ENCODE measurements around the gene ACBD7.

The ACBD7 gene

GRCh38 chr10:15060638-15061037, 27.9 kb downstream of the ACBD7 start:
- Histone ChIP-seq H3K27ac (no peak overlapping the region), H3K4me1 (no peaks in the 10 kb centered on the region), H3K4me2 (no peak overlapping the region), H3K9me3 (peaks cover 30% of the 10 kb centered on the region), H3K27me3 (no peaks in the 10 kb centered on the region), H3K4me3 (no peak overlapping the region), H3K9ac (no peak overlapping the region), H4K20me1 (no peaks in the 10 kb centered on the region), H3K36me3 (no peaks in the 10 kb centered on the region)
- no peak for TF ChIP-seq Cebpa-rat (IDR thresholded peaks at IDR 0.05)

GRCh38 chr10:15059914-15060313, 28.7 kb downstream of the ACBD7 start:
- Histone ChIP-seq H3K4me2 (no peak overlapping the region), H3K9ac (no peak overlapping the region), H3K4me3 (no peak overlapping the region), H4K20me1 (no peaks in the 10 kb centered on the region), H3K27ac (no peak overlapping the region), H3K4me1 (no peaks in the 10 kb centered on the region), H3K27me3 (no peaks in the 10 kb centered on the region), H3K9me3 (peaks cover 24% of the 10 kb centered on the region), H3K36me3 (no peaks in the 10 kb centered on the region)
- TF ChIP-seq Cebpa-rat (IDR thresholded peaks at IDR 0.05) = no peak

- Histone ChIP-seq H3K36me3 (no peaks in the 10 kb centered on the region), H3K27ac (no peak overlapping the region), H3K4me1 (no peaks in the 10 kb centered on the region), H3K9me3 (peaks cover 33% of the 10 kb centered on the region), H3K27me3 (no peaks in the 10 kb centered on the region), H3K4me3 (no peak overlapping the region), H3K4me2 (no peak overlapping the region), H3K9ac (no peak overlapping the region), H4K20me1 (no peaks in the 10 kb centered on the region)
- no peak for TF ChIP-seq Cebpa-rat (IDR thresholded peaks at IDR 0.05)
These were observed 29.9 kb downstream of the ACBD7 start for GRCh38 chr10:15058689-15059088.

GRCh38 chr10:15053061-15053460, 35.5 kb downstream of the ACBD7 start:
- Histone ChIP-seq H4K20me1 (no peaks in the 10 kb centered on the region), H3K27me3 (no peaks in the 10 kb centered on the region), H3K4me1 (no peaks in the 10 kb centered on the region), H3K4me3 (no peak overlapping the region), H3K36me3 (no peaks in the 10 kb centered on the region), H3K27ac (no peak overlapping the region), H3K9me3 (peaks cover 15% of the 10 kb centered on the region), H3K4me2 (no peak overlapping the region), H3K9ac (no peak overlapping the region)
- no peak for TF ChIP-seq Cebpa-rat (IDR thresholded peaks at IDR 0.05)

GRCh38 chr10:15052121-15052520, 36.5 kb downstream of the ACBD7 start:
- Histone ChIP-seq H3K27ac (no peak overlapping the region), H3K4me3 (no peak overlapping the region), H4K20me1 (no peaks in the 10 kb centered on the region), H3K27me3 (no peaks in the 10 kb centered on the region), H3K4me1 (no peaks in the 10 kb centered on the region), H3K9me3 (peaks cover 15% of the 10 kb centered on the region), H3K36me3 (no peaks in the 10 kb centered on the region), H3K4me2 (no peak overlapping the region), H3K9ac (no peak overlapping the region)
- TF ChIP-seq Cebpa-rat (IDR thresholded peaks at IDR 0.05) = no peak

- Histone ChIP-seq H3K9ac (no peak overlapping the region), H3K4me2 (no peak overlapping the region), H3K4me3 (no peak overlapping the region), H3K4me1 (no peaks in the 10 kb centered on the region), H3K27ac (no peak overlapping the region), H3K9me3 (peaks cover 9% of the 10 kb centered on the region), H3K27me3 (no peaks in the 10 kb centered on the region), H3K36me3 (no peaks in the 10 kb centered on the region), H4K20me1 (no peaks in the 10 kb centered on the region)
- no peak for TF ChIP-seq Cebpa-rat (IDR thresholded peaks at IDR 0.05)
These were observed 39.0 kb downstream of the ACBD7 start for GRCh38 chr10:15049533-15049932.

- no peak overlapping the region for H3K27ac ChIP-seq
These were observed 42.0 kb downstream of the ACBD7 start for GRCh38 chr10:15046626-15047025.

GRCh38 chr10:15045380-15045779, 43.2 kb downstream of the ACBD7 start:
- H3K4me1 ChIP-seq = peaks cover 11% of the 10 kb centered on the region
- H3K27me3 ChIP-seq = no peaks in the 10 kb centered on the region
- no peak overlapping the region for H3K9ac ChIP-seq
- TF ChIP-seq Cebpa-rat (IDR thresholded peaks at IDR 0.05) = no peak
- H3K36me3 ChIP-seq = no peaks in the 10 kb centered on the region
- H3K9me3 ChIP-seq = peaks cover 11% of the 10 kb centered on the region
- H3K27ac ChIP-seq = no peak overlapping the region
- H4K20me1 ChIP-seq = no peaks in the 10 kb centered on the region
- no peak overlapping the region for H3K4me2 ChIP-seq
- H3K4me3 ChIP-seq = no peak overlapping the region

More at GRCh38 chr10:15046626-15047025, 42.0 kb downstream of the ACBD7 start:
- H3K27me3 ChIP-seq = no peaks in the 10 kb centered on the region
- peaks cover 8% of the 10 kb centered on the region for H3K9me3 ChIP-seq
- H3K4me1 ChIP-seq = no peaks in the 10 kb centered on the region
- no peak overlapping the region for H3K9ac ChIP-seq
- no peaks in the 10 kb centered on the region for H3K36me3 ChIP-seq
- no peak for TF ChIP-seq Cebpa-rat (IDR thresholded peaks at IDR 0.05)
- H3K4me3 ChIP-seq = no peak overlapping the region
- H4K20me1 ChIP-seq = no peaks in the 10 kb centered on the region
- H3K4me2 ChIP-seq = no peak overlapping the region

- Histone ChIP-seq H3K9me3 (peaks cover 25% of the 10 kb centered on the region), H3K9ac (no peak within 1 kb of the TSS), H3K27me3 (no peaks in the 10 kb centered on the region), H3K27ac (no peak within 1 kb of the TSS), H3K4me1 (peaks cover 19% of the 10 kb centered on the region), H3K4me2 (no peak within 1 kb of the TSS), H4K20me1 (no peaks in the 10 kb centered on the region), H3K36me3 (peaks cover 3% of the 10 kb centered on the region; the same call in 1 of the 2 replicates), H3K4me3 (no peak within 1 kb of the TSS)
- no peak for TF ChIP-seq Cebpa-rat (IDR thresholded peaks at IDR 0.05)
These were observed 44.9 kb downstream of the ACBD7 start, which contains the start of gene OLAH for GRCh38 chr10:15043674-15044073. OLAH (plus strand) TSS chr10:15043943; CDS start chr10:15047289, 3,346 bp downstream.

GRCh38 chr10:15038416-15038815, 50.2 kb downstream of the ACBD7 start:
- H3K4me2 ChIP-seq = no peak overlapping the region
- peaks cover 40% of the 10 kb centered on the region for H3K9me3 ChIP-seq
- H3K36me3 ChIP-seq = peaks cover 7% of the 10 kb centered on the region; the same call in 1 of the 2 replicates
- no peak for TF ChIP-seq Cebpa-rat (IDR thresholded peaks at IDR 0.05)
- no peak overlapping the region for H3K27ac ChIP-seq
- H3K27me3 ChIP-seq = no peaks in the 10 kb centered on the region
- H4K20me1 ChIP-seq = no peaks in the 10 kb centered on the region
- peaks cover 28% of the 10 kb centered on the region for H3K4me1 ChIP-seq
- no peak overlapping the region for H3K9ac ChIP-seq
- H3K4me3 ChIP-seq = peak overlapping the region; percentile 36; the same call in 1 of the 2 replicates

GRCh38 chr10:15037691-15038090, 50.9 kb downstream of the ACBD7 start:
- no peak overlapping the region for H3K9ac ChIP-seq
- peaks cover 36% of the 10 kb centered on the region for H3K9me3 ChIP-seq
- no peak overlapping the region for H3K27ac ChIP-seq
- H3K27me3 ChIP-seq = no peaks in the 10 kb centered on the region
- TF ChIP-seq Cebpa-rat (IDR thresholded peaks at IDR 0.05) = no peak
- H3K4me2 ChIP-seq = no peak overlapping the region
- no peak overlapping the region for H3K4me3 ChIP-seq
- H4K20me1 ChIP-seq = no peaks in the 10 kb centered on the region
- H3K4me1 ChIP-seq = peaks cover 28% of the 10 kb centered on the region
- peaks cover 7% of the 10 kb centered on the region; the same call in 1 of the 2 replicates for H3K36me3 ChIP-seq
